IMR-90 (cell line): ENCODE results near the gene CRB1. TPM values are rescaled to one million over a fixed set of nuclear protein-coding genes. Genes with fewer than 3 reads are reported as not detected.

Experiments
- ATAC-seq: fragments of 200-7000 bp; cut with Tn5 transposase; 2 replicates; pipeline ENCODE4 v1.9.1; 2020; ENCODE audit warnings: low read depth, mild to moderate bottlenecking, moderate library complexity
- BruUV-seq: library from RNA; stranded (reverse); fragments of 400-500 nt; replicated peaks from 2 replicates; lab custom pipeline; 2021; lab: Mats Ljungman, UMichigan
- CTCF ChIA-PET: fragments of 300-600 bp; formaldehyde crosslinking; extraction: SDS; loops from one replicate; lab custom pipeline; 2021; ENCODE audit warnings: antibody characterized with exemption; lab: Yijun Ruan, JAX
- POLR2A ChIA-PET: fragments of 300-600 bp; sonication (Branson Sonifier 250); formaldehyde crosslinking; loops from one replicate; lab custom pipeline; 2022; ENCODE audit warnings: antibody characterized with exemption; ENCODE audit not compliant: unreplicated experiment; lab: Charles Lee
- DNase-seq: peaks from one replicate; pipeline ENCODE4 v3.0.0; 2013
- H2AFZ ChIP-seq: replicated peaks from 2 replicates; pipeline ENCODE3; 2013; ENCODE audit warnings: low read length, mild to moderate bottlenecking; ENCODE audit not compliant: poor library complexity
- H2AK5ac ChIP-seq: 2 replicates; pipeline ENCODE4 v1.6.1; 2013; ENCODE audit warnings: low read depth, low read length, inconsistent platforms
- H2AK9ac ChIP-seq: replicated peaks from 2 replicates; pipeline ENCODE3; 2013; ENCODE audit warnings: mild to moderate bottlenecking, low read depth, low read length, moderate library complexity; ENCODE audit not compliant: poor library complexity
- H2BK120ac ChIP-seq: 2 replicates; pipeline ENCODE4 v1.6.1; 2013; ENCODE audit warnings: low read depth, low read length, inconsistent platforms
- H2BK15ac ChIP-seq: 3 replicates; pipeline ENCODE4 v1.6.1; 2013; ENCODE audit warnings: low read depth, low read length, inconsistent platforms
- H2BK20ac ChIP-seq: 2 replicates; pipeline ENCODE4 v1.6.1; 2013; ENCODE audit warnings: low read depth, mild to moderate bottlenecking, inconsistent platforms, low read length, moderate library complexity
- H2BK5ac ChIP-seq: 2 replicates; pipeline ENCODE4 v1.6.1; 2013; ENCODE audit warnings: mild to moderate bottlenecking, low read depth, low read length, inconsistent platforms; ENCODE audit not compliant: poor library complexity, severe bottlenecking
- H3K14ac ChIP-seq: replicated peaks from 2 replicates; pipeline ENCODE4 v1.6.1; 2013; ENCODE audit warnings: low read depth, low read length, inconsistent platforms
- H3K18ac ChIP-seq: 2 replicates; pipeline ENCODE4 v1.6.1; 2013; ENCODE audit warnings: low read depth, low read length, control low read depth
- H3K23ac ChIP-seq: 2 replicates; pipeline ENCODE4 v1.6.1; 2013; ENCODE audit warnings: low read depth, low read length, inconsistent platforms
- H3K27ac ChIP-seq: 2 replicates; pipeline ENCODE4 v1.5.1; 2013; ENCODE audit warnings: mild to moderate bottlenecking, control low read depth, low read length; ENCODE audit not compliant: insufficient read depth
- H3K27me3 ChIP-seq: 2 replicates; pipeline ENCODE4 v1.6.1; 2013; ENCODE audit warnings: low read length; ENCODE audit not compliant: control insufficient read depth, insufficient read depth
- H3K36me3 ChIP-seq: 2 replicates; pipeline ENCODE4 v1.6.1; 2013; ENCODE audit warnings: low read length, mixed read lengths; ENCODE audit not compliant: control insufficient read depth, insufficient read depth
- H3K4ac ChIP-seq: 2 replicates; pipeline ENCODE4 v1.6.1; 2013; ENCODE audit warnings: low read depth, low read length, inconsistent platforms
- H3K4me1 ChIP-seq: 2 replicates; pipeline ENCODE4 v1.6.1; 2013; ENCODE audit warnings: low read length, mixed read lengths; ENCODE audit not compliant: control insufficient read depth, insufficient read depth
- H3K4me2 ChIP-seq: 2 replicates; pipeline ENCODE4 v1.6.1; 2013; ENCODE audit warnings: low read depth, mild to moderate bottlenecking, control low read depth, low read length, moderate library complexity
- H3K4me3 ChIP-seq: 2 replicates; pipeline ENCODE4 v1.5.1; 2013; ENCODE audit warnings: low read depth, mild to moderate bottlenecking, control low read depth, low read length, moderate library complexity; ENCODE audit not compliant: insufficient read depth
- H3K56ac ChIP-seq: 2 replicates; pipeline ENCODE4 v1.6.1; 2013; ENCODE audit warnings: low read length, inconsistent platforms; ENCODE audit not compliant: insufficient read depth; ENCODE audit errors: extremely low read depth
- H3K79me1 ChIP-seq, 2 experiments: 2 replicates each; pipeline ENCODE4 v1.6.1; 2013; ENCODE audit warnings: low read length in 2 of 2, inconsistent platforms in 1 of 2, low read depth in 1 of 2
- H3K9ac ChIP-seq: 2 replicates; pipeline ENCODE4 v1.6.1; 2013; ENCODE audit warnings: low read depth, low read length, control low read depth
- H3K9me1 ChIP-seq: 2 replicates; pipeline ENCODE4 v1.6.1; 2013; ENCODE audit warnings: low read length, inconsistent platforms; ENCODE audit not compliant: insufficient read depth
- H3K9me3 ChIP-seq: 2 replicates; pipeline ENCODE4 v1.6.1; 2013; ENCODE audit warnings: low read length; ENCODE audit not compliant: control insufficient read depth, insufficient read depth
- H4K20me1 ChIP-seq: 2 replicates; pipeline ENCODE4 v1.6.1; 2013; ENCODE audit warnings: low read length, inconsistent platforms; ENCODE audit not compliant: insufficient read depth
- H4K5ac ChIP-seq: 2 replicates; pipeline ENCODE4 v1.6.1; 2013; ENCODE audit warnings: mild to moderate bottlenecking, low read depth, low read length, control low read depth
- H4K8ac ChIP-seq, 2 experiments: 2 replicates each; pipeline ENCODE4 v1.6.1; 2013; ENCODE audit warnings: low read depth in 2 of 2, low read length in 2 of 2, control low read depth in 1 of 2, inconsistent platforms in 1 of 2
- H4K91ac ChIP-seq: 2 replicates; pipeline ENCODE4 v1.6.1; 2013; ENCODE audit warnings: low read depth, low read length, inconsistent platforms; ENCODE audit not compliant: insufficient read depth
- BHLHE40 ChIP-seq: fragments of 150-350 bp; IDR thresholded peaks from 2 replicates; pipeline ENCODE4 v1.6.1; 2016; ENCODE audit warnings: mild to moderate bottlenecking, low read depth, low read length
- CEBPB ChIP-seq: IDR thresholded peaks from 2 replicates; pipeline ENCODE4 v1.6.1; 2012; ENCODE audit warnings: low read depth, low read length, improper control_type of control experiment
- CHD1 ChIP-seq: IDR thresholded peaks from 2 replicates; pipeline ENCODE4 v1.6.1; 2012; ENCODE audit warnings: low read depth, low read length, improper control_type of control experiment
- ELK1 ChIP-seq: fragments of 150-350 bp; IDR thresholded peaks from 2 replicates; pipeline ENCODE4 v1.6.1; 2016; ENCODE audit warnings: low read depth, mild to moderate bottlenecking, low read length, moderate library complexity, borderline replicate concordance
- MAZ ChIP-seq: IDR thresholded peaks from 2 replicates; pipeline ENCODE4 v1.6.1; 2012; ENCODE audit warnings: low read depth, mild to moderate bottlenecking, low read length, improper control_type of control experiment, moderate library complexity, borderline replicate concordance
- MXI1 ChIP-seq: IDR thresholded peaks from 2 replicates; pipeline ENCODE4 v1.6.1; 2012; ENCODE audit warnings: low read depth, mild to moderate bottlenecking, low read length, moderate library complexity, borderline replicate concordance
- NFE2L2 ChIP-seq: fragments of 150-350 bp; IDR thresholded peaks from 2 replicates; pipeline ENCODE4 v1.6.1; 2016; ENCODE audit warnings: low read depth, mild to moderate bottlenecking, low read length
- POLR2A ChIP-seq: IDR thresholded peaks from 2 replicates; pipeline ENCODE4 v1.6.1; 2012; ENCODE audit warnings: mild to moderate bottlenecking, low read depth, low read length
- RAD21 ChIP-seq: IDR thresholded peaks from 2 replicates; pipeline ENCODE4 v1.6.1; 2012; ENCODE audit warnings: low read length, improper control_type of control experiment
- RCOR1 ChIP-seq: IDR thresholded peaks from 2 replicates; pipeline ENCODE4 v1.6.1; 2012; ENCODE audit warnings: mild to moderate bottlenecking, low read length, improper control_type of control experiment; ENCODE audit not compliant: insufficient replicate concordance
- RFX5 ChIP-seq: IDR thresholded peaks from 2 replicates; pipeline ENCODE4 v1.8.0; 2012; ENCODE audit warnings: low read depth, mild to moderate bottlenecking, low read length, moderate library complexity
- SMC3 ChIP-seq: fragments of 150-350 bp; IDR thresholded peaks from 2 replicates; pipeline ENCODE4 v1.6.1; 2016; ENCODE audit warnings: low read depth, mild to moderate bottlenecking, antibody characterized with exemption, low read length, moderate library complexity
- dilution Hi-C: fragments of 300-500 bp; cut with HindIII; formaldehyde crosslinking; loops from one replicate; pipeline ENCODE4 v1.14.3; 2018; ENCODE audit warnings: low sequenced_read_pairs; ENCODE audit not compliant: unreplicated experiment
- in situ Hi-C: fragments of 300-500 bp; cut with MboI; formaldehyde crosslinking; loops from 3 replicates; pipeline ENCODE4 v1.14.3; 2019; ENCODE audit warnings: low sequenced_read_pairs, inconsistent platforms, mixed read lengths
- intact Hi-C: fragments of 100-400 bp; cut with micrococcal nuclease; formaldehyde crosslinking; loops from 2 replicates; pipeline ENCODE4 v1.10.0; 2022
- polyA plus RNA-seq, 3 experiments: library from polyadenylated mRNA; depleted of rRNA; stranded (reverse); fragments of >200 nt; gene quantifications; 2 replicates each; pipeline ENCODE4 v1.2.3, GENCODE V29; 2012; ENCODE audit warnings: low replicate concordance in 1 of 3
- total RNA-seq: library from RNA; depleted of rRNA; stranded (reverse); fragments of >200 nt; gene quantifications from 2 replicates; pipeline ENCODE4 v1.2.3, GENCODE V29; 2012
- TF ChIP-seq, protein P1 (sequence below): fragments of 150-350 bp; IDR thresholded peaks from 2 replicates; pipeline ENCODE4 v1.6.1; 2017; ENCODE audit warnings: mild to moderate bottlenecking, antibody characterized with exemption, low read length, low read depth

CRB1 gene
- total and polyA plus RNA-seq, 2 of the 4 experiments (the other 2 are of a cell fraction), result not detected

GRCh38 chr1:197272791-197273190 is 4.7 kb downstream of the CRB1 start:
- H3K9me1 ChIP-seq, result no peaks in the 10 kb centered on the region
- H3K36me3 ChIP-seq, result no peaks in the 10 kb centered on the region
- H3K4me2 ChIP-seq, result no peak overlapping the region
- no peak overlapping the region for H2AK5ac ChIP-seq
- no peak overlapping the region for H2BK20ac ChIP-seq
- no peak overlapping the region for H3K27ac ChIP-seq
- ChIA-PET CTCF (no interaction called here), POLR2A (no interaction called here)
- H3K4ac ChIP-seq, result no peak overlapping the region
- dilution Hi-C loops (no loop called here), in situ Hi-C loops (no loop called here), intact Hi-C loops (no loop called here)
- no peak overlapping the region for H4K5ac ChIP-seq
- no peak for ATAC-seq
- no peak for TF ChIP-seq RAD21
- no peak for TF ChIP-seq NFE2L2
- no peak for TF ChIP-seq CHD1
- TF ChIP-seq ELK1, result no peak
- TF ChIP-seq CEBPB, result no peak
- TF ChIP-seq, protein P1, sequence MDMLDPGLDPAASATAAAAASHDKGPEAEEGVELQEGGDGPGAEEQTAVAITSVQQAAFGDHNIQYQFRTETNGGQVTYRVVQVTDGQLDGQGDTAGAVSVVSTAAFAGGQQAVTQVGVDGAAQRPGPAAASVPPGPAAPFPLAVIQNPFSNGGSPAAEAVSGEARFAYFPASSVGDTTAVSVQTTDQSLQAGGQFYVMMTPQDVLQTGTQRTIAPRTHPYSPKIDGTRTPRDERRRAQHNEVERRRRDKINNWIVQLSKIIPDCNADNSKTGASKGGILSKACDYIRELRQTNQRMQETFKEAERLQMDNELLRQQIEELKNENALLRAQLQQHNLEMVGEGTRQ, result no peak
- TF ChIP-seq RFX5, result no peak
- no peak for TF ChIP-seq POLR2A
- TF ChIP-seq MAZ, result no peak
- TF ChIP-seq RCOR1, result no peak
- TF ChIP-seq BHLHE40, result no peak
- no peak for TF ChIP-seq SMC3
- TF ChIP-seq MXI1, result no peak
- H2BK120ac ChIP-seq, result no peak overlapping the region
- no peaks in the 10 kb centered on the region for H3K9me3 ChIP-seq
- H3K9ac ChIP-seq, result no peak overlapping the region
- no peak overlapping the region for H2AK9ac ChIP-seq
- no peak overlapping the region for H3K4me3 ChIP-seq
- no peak overlapping the region for H3K23ac ChIP-seq
- H2BK15ac ChIP-seq, result no peak overlapping the region
- no peak overlapping the region for H2AFZ ChIP-seq
- H3K27me3 ChIP-seq, result no peaks in the 10 kb centered on the region
- H2BK5ac ChIP-seq, result no peak overlapping the region
- H3K56ac ChIP-seq, result no peak overlapping the region
- no peak overlapping the region for H3K14ac ChIP-seq
- no peaks in the 10 kb centered on the region for H3K79me1 ChIP-seq
- H4K8ac ChIP-seq, result no peak overlapping the region
- H4K20me1 ChIP-seq, result no peaks in the 10 kb centered on the region
- DNase-seq, result no peak
- H4K91ac ChIP-seq, result no peak overlapping the region
- no peak overlapping the region for H3K18ac ChIP-seq
- BruUV-seq, result no TSS peak
- no peaks in the 10 kb centered on the region for H3K4me1 ChIP-seq
